Stimulated activated CD8-positive, alpha-beta memory T cell treated with anti-CD3 and anti-CD28 coated beads, Interleukin-7, amount 100 ng/mL, for 4 hours (primary cell): ENCODE measurements around the gene SLC27A3.
"Not testable (repeated sequence)": the region's sequence is repeated elsewhere in the genome, so short reads cannot be mapped to it uniquely, and the experiment has no call there.

Experiments
- DNase-seq, 2 donors: peaks; one replicate each; pipeline ENCODE4 v3.0.0-alpha.2; 2020; ENCODE audit warnings: low read depth in 2 of 2

Gene SLC27A3

GRCh38 chr1:153780551-153780950 lies 5.3 kb downstream of the SLC27A3 start:
- no peak for DNase-seq

GRCh38 chr1:153782648-153783047 lies 7.4 kb downstream of the SLC27A3 start:
- DNase-seq, result not testable (repeated sequence)

- DNase-seq, result peak; percentile 77 to 87
Measured at GRCh38 chr1:153783233-153784190, 8.3 kb downstream of the SLC27A3 start.

GRCh38 chr1:153786038-153786790 lies 11.0 kb downstream of the SLC27A3 start:
- DNase-seq, result no peak

GRCh38 chr1:153789478-153790034 lies 14.3 kb downstream of the SLC27A3 start:
- no peak for DNase-seq

- DNase-seq, result no peak
Measured at GRCh38 chr1:153790313-153790965, 15.2 kb downstream of the SLC27A3 start.

GRCh38 chr1:153790966-153791647 lies 15.9 kb downstream of the SLC27A3 start:
- DNase-seq, result no peak

- no peak for DNase-seq
Measured at GRCh38 chr1:153791648-153792253, 16.5 kb downstream of the SLC27A3 start.

- DNase-seq, result no peak
Measured at GRCh38 chr1:153792631-153793041, 17.4 kb downstream of the SLC27A3 start.

GRCh38 chr1:153793261-153793972 lies 18.2 kb downstream of the SLC27A3 start:
- no peak for DNase-seq

GRCh38 chr1:153793973-153794615 lies 18.9 kb downstream of the SLC27A3 start:
- no peak for DNase-seq

GRCh38 chr1:153794624-153795329 lies 19.6 kb downstream of the SLC27A3 start:
- DNase-seq, result no peak

- no peak for DNase-seq
Measured at GRCh38 chr1:153795330-153795837, 20.2 kb downstream of the SLC27A3 start.

GRCh38 chr1:153795934-153796785 lies 21.0 kb downstream of the SLC27A3 start:
- DNase-seq, result no peak

GRCh38 chr1:153796786-153797659 lies 21.8 kb downstream of the SLC27A3 start:
- DNase-seq, result peak; percentile 63 to 74

GRCh38 chr1:153798468-153798780 lies 23.2 kb downstream of the SLC27A3 start:
- DNase-seq, result no peak

- no peak for DNase-seq
Measured at GRCh38 chr1:153799016-153799415, 23.8 kb downstream of the SLC27A3 start.
